GM21423 (cell line): ENCODE results near the gene GCA.

Source experiments
- ATAC-seq: cut with Tn5 transposase; IDR thresholded peaks from one replicate; pipeline ENCODE4 v1.9.1; 2021; ENCODE audit warnings: mild to moderate bottlenecking, moderate library complexity; ENCODE audit not compliant: unreplicated experiment

GCA gene

DNA sequence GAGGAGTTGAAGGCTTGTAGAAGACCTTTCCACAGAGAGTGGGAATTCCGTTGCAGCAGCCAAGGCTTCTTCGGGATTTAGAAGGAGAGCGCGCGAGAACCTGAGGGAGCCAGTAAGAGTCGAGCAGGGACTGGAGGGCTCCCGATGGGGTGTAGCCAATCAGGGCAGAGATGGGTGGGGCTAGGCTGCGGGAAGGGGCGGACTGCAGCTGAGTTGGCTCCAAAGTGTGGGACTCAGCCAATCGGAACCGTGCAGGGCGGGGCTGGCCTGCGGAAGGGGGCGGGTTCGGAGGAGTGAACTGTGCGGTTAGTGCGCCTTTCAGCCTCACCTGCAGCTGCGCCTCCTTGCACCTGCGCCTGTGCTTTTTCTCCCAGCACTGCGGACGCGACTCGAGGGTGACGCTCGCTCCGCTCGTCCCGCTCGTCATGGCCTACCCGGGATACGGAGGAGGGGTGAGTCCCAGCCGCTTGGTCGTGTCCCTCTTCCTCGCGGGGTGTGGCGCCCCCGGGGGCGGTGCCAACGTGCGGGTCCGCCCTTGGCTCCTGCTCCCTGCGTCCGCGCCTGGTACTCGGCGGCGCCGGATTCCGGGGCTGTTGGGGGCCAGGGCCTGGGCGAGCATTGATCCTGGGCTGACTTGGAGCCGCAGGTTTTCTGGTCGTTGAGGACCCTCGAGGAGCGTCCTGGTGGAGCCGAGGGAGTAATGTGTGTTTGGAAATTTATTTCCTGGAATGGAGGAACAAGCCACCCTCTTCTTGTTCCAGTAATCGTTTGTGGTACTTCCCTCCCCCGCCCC lies at the start of gene GCA:
Gene GCA, plus strand, starts transcription at position 309 of the 793 bp plus-strand sequence. Its CDS starts 117 bp downstream, at position 426.
- peak; percentile 98 for ATAC-seq

DNA sequence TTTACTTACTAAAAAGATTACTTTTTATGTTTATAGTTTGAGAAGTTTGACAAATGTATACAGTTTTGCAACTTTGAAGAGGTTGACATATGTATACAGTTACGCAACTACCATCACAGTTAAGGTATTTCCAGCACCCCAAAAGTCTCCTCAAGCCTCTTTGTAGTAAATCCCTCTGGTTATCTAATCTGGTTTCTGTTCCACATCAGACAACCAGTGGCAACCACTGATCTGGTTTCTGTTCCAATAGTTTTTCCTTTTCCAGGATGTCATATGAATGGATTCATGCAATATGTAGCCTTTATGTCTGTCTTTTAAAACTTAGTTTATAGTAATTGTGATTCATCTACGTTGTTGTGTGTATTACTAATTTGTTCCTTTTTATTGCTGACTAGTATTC lies 48.9 kb upstream of the GCA start:
- no peak for ATAC-seq

- peak; percentile 49 for ATAC-seq
Measured at GRCh38 chr2:162297925-162298552, 45.9 kb upstream of the GCA start.

DNA sequence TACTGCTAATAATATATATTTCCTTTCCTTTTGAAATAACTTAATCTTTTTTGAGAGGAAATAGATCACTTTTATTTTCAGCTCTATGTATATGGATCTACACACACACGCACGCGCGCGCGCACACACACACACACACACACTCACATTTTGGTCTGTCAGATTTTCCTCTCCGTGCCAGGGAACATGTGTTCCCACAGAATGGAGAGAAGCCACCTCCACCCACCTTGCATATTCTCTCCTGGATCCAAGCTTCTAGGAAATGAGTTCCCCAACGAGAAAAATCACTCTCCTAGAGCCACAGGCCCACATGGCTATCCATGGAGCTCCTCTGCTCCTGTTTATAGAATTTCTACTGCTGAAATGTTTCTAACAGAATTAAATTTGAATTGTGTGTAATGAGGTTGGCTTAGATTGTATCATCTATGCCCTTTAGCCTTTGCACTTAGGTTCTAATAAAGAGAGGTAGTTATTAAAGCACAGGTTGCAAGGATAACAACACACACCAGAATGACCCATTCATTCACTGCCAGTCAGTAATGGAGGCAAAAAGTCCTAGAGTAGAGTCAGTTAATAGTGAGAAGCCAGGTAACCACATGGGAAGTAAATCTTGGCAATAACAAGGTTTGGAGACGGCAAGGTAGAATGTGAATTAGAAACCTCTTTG lies 45.1 kb upstream of the GCA start:
- no peak for ATAC-seq

DNA sequence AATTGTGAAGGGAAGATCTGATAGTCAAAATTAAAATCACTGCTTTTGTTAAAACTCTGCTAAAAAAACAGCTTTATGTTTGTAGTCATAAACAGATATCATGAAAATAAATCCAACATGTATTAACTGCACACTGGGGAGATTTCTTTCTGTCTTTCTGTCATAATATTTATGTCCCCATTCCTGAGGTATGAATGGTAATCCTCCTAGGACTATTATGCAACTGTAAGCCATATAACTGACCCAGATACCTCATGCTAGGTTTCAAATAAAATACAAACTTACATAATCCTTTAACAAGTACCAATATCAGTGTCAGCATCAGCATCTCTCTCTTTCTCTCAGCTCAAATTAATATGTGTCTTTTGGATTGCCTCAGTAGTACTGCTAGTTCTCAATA lies 43.7 kb upstream of the GCA start:
- no peak for ATAC-seq

DNA sequence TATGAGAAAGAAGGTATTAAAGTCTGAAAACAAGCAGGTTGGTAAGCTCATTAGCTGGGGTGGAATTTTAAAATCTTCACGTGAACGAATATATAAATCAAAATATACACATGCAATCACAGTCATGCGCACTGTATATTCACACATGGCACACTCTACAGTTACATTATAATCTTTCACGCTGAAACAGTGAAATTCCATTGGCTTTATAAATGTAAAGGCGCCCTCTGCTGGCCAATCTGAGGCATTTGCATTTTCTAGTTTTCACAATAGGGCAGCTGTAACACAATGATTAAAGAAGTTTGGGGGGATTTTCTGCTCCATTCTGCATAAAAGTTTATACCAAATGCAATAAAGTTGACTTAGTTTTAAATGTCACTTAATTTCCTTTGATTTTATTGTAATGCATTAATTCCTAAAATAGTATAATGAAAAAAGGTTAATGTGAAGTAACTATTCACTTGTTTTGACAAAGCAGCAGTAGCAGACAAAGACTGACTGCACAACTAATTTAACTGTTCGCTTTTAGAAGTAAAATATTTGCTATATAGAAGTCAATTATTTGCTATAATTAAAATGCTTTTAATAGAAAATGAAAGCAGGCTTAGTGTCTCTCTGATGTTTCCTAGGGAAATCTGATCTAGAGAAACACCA lies 42.7 kb upstream of the GCA start:
- ATAC-seq = peak; percentile 75

GRCh38 chr2:162301877-162302276 lies 42.1 kb upstream of the GCA start:
- ATAC-seq = no peak

DNA sequence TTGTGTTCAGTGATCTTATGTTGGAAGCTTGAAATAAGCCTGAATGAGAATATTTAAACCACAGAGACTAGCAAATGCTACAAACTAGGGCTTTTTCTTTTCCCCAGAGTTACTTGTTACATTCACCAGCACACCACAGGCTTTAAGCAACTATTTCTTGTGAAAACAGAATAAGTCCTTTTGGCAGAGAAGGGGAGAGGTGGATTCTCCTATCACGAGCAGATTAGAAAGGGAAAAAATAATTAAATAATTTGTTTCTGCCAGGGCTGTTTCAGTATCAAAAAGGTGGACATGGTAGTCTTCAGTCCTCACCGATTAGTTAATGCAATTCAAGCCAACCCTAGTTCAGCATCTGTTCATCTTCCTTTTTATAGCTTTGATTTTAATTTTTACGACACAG lies 38.0 kb upstream of the GCA start:
- ATAC-seq = no peak

DNA sequence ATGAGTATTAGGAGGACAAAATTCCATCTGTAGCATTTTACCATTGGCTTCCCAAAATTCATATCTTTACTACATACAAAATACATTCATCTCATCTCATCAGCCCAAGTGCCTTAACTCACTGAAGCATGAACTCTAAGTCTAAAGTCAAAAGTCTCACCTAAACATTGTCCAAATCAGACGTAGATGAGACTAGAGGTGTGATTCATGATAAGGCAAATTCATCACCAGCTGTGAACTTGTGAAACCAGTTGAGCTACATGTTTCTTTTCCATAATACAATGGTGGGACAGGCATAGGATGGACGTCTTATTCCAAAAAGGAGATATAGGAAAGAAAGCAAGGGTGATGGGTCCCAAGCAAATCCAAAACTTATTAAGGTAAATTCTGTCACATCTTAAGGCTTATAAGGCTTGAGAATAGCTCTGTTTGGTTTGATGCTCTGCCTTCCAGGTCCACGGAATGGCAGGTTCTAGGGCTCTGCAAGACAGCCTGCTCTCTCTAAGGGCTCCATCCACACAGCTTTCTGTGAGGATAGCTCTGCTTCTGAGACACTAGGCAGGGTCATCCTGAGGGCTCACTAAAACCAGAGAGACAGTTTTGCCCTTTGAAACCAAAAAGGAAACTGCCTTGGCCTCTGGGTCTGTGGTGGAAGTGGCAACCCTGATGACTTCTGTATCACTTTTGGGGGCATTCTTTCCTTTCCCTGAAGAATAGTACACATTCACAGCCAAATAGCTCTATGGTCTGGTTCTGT lies 35.0 kb upstream of the GCA start:
- ATAC-seq = peak; percentile 71

DNA sequence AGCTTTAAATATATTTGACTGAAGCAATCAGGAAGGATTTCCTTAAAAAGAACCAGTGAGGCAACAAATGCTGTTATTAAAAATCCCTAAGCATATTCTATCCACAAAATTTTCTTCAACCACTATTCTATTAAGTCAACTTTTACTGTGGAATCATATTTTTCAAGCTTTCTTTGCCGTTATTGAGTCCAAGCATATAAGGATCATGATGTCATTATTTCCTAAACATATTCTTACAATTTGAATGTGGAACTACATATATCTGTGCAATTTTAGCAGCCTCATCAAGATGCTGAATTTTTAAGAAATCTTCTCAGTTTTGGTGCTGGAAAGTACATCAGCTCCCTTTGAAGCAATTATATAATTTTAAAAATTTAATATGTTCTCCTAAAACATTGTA lies 31.1 kb upstream of the GCA start:
- ATAC-seq = no peak

DNA sequence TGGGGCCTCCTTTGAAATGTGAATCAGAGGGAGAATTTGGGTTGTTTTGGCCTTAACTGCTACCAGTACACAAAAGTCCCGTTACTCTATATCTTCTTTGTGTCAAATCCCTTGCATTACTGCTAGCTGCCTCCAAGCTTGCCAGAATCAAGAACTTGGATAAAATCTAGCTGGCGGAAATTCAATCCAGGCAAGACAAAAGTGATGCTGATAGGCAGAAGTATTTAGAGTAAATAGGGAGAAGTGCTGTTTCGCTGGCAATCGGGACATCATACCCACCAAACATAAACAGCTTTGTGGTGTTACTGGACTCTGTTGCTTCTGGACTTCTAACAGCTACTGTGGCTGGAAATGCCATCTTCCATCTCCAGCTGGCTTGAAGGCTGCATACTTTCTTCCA lies 28.0 kb upstream of the GCA start:
- ATAC-seq = no peak

DNA sequence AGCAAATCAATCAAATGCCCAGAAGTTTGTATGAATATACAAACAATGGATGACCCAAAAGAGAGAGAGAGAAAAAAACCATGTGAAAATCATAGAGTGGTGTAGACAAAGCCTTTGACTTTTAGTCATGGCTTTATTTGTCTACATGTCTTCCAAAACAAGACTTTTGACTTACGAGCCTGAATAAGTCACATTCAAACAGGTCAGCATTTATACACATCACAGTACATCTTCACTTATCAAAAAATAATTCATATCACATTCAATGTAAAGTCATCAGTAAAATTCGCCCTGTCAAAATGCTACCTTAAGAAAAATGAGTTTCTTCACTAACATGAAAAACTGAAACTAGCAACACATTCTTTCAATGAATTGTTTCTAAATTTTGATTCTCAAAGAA lies 27.3 kb upstream of the GCA start:
- ATAC-seq = no peak

GRCh38 chr2:162317058-162317742 lies 26.7 kb upstream of the GCA start:
- ATAC-seq = no peak

DNA sequence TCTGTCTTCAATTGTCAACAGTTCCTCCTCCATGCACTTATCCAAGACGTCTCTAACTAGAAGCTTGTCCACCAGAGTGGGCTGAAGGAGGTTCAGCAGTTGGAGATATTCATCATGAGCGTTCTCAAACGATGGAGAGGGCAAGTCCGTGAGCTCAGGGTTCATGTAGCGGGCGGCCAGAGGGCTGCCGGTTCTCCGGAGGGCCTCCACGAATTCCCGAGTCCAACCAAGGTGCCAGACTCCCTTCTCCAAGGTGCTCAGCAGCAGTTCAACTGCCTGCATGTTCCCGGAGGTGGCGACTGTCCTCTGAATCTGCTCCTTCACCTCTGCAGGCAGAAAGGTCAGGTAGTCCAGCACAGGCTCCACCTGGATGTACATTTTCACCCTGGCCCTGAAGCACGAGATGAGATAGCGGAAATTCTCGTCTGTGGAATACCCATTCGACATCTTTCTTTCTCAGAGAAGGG lies 26.0 kb upstream of the GCA start:
- ATAC-seq = peak; percentile 4

DNA sequence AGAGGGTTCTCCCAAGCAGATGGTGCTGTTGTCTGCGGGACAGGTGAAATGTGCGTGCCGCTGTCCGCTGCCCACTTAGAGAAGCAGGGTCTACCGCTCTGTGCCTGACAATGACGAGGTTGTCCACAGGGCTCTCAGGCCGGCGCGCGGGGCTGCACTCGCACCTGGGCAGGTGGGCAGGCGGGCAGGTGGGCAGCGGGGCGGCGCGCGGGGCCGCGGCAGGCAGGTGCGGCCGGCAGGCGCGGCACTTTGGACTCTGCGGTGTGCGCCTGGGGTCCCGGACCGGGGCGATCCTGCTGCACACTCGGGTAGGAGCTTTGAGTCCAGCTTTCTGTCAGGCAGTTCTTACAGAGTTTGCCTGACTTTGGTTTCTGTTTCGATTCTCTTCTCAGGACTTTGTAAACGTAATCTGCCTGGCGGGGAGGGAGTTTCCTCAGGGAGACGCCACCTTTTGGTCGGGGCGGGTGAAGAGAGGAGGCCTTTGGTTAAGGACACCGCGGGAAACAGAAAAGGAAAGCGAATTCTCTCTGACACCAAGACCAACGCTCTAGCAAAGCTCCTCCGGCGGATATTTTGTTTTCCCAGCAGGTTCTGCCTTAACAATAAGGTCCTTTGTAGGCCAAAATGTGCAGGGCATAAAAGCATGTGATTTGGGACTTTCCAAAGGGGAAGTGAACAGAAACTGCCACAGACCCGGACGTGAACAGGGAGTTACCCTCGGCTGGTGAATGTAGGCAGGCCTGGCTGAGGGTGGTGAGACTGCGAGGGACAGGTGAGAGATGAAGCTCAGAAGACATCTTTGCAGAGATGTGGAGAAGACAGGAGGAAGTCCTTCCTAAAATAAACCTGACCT lies 25.4 kb upstream of the GCA start, which contains the start of gene IFIH1:
Gene IFIH1, minus strand, starts transcription at position 357 of the 853 bp plus-strand sequence. CDS start 377 bp downstream, outside the sequence.
- ATAC-seq = peak; percentile 78

GRCh38 chr2:162320864-162321517 lies 22.9 kb upstream of the GCA start:
- ATAC-seq = no peak

DNA sequence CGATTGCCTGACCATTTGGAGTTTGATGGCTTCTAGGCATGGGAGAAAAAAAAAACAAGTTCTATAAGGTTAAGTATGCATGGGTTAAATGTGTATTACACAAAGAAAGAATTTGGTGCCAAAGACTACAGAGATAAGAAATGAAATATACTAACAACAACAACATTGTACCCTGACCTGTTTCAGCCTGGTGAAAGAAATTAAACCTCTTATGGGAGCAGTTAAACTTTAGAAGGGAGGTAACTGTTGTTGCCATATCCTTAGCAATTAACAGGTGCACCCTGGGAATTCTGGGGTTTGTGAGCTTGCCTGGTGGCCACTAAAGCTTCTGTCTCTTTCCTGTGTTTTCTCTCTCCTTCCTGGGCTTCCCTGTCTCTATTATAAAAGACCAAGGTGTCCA lies 19.0 kb upstream of the GCA start:
- ATAC-seq = no peak

DNA sequence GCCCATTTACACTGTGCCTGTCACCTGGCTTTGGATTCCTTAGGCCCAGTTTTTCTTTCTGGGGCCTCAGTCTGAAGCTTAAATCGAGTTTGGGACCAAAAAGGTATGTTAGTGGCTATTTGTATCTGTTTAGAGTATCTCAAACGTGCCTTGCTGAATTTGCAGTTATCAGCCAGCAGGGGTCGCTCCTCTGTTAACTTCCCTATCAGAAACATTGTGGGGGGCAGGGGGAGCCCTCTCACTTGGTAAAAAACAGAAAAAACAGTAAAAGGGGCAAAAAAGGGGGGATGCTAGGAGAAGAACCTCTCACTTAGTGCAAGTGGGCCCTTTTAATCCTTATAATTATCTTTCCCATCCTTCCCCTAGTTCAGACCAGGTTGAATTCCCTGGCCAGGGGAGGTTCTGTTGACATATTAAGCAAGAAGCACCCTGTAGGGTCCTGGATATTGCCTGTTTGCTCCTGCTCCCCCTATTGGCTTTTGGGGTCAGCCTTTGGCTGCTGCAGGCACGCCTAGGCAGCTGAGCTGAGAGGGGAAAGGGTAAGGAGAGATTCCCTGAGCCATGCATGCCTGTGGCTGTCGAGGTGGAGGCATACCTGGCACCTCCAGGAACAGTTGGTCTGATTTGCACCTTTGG lies 16.7 kb upstream of the GCA start:
- no peak for ATAC-seq
